GM12878 (cell line): ENCODE results near the gene OMG. TPM values are rescaled to one million over a fixed set of nuclear protein-coding genes. Genes with fewer than 3 reads are reported as not detected.

ENCODE experiments used
- ATAC-seq: fragments of 200-7000 bp; cut with Tn5 transposase; 3 replicates; pipeline ENCODE4 v1.9.1; 2020; ENCODE audit warnings: mild to moderate bottlenecking, moderate library complexity
- BruUV-seq: library from RNA; stranded (reverse); fragments of 400-500 nt; replicated peaks from 2 replicates; lab custom pipeline; 2021; lab: Mats Ljungman, UMichigan
- CTCF ChIA-PET: fragments of 300-600 bp; sonication (Branson Sonifier 250); formaldehyde crosslinking; extraction: SDS; loops from one replicate; lab custom pipeline; 2021; ENCODE audit warnings: inconsistent platforms; lab: Yijun Ruan, JAX
- POLR2A ChIA-PET: fragments of 350-600 bp; formaldehyde crosslinking; extraction: SDS; loops from one replicate; lab custom pipeline; 2021; ENCODE audit warnings: inconsistent platforms; lab: Charles Lee
- RAD21 ChIA-PET: fragments of 300-600 bp; sonication (Branson Sonifier 250); formaldehyde crosslinking; loops from one replicate; lab custom pipeline; 2023; ENCODE audit warnings: antibody characterized with exemption; ENCODE audit not compliant: unreplicated experiment; lab: Charles Lee
- SMC1A ChIA-PET: fragments of 300-600 bp; sonication (Branson Sonifier 250); formaldehyde crosslinking; loops from one replicate; lab custom pipeline; 2023; ENCODE audit not compliant: unreplicated experiment, uncharacterized antibody; lab: Charles Lee
- DNase-seq: peaks from one replicate; pipeline ENCODE4 v3.0.0-alpha.2; 2011; ENCODE audit warnings: low read depth, low spot score
- FAIRE-seq: peaks from 3 replicates; lab custom pipeline; 2011; peaks lifted over from hg19 to GRCh38; lab: Jason Lieb, UNC
- H2AFZ ChIP-seq: 2 replicates; pipeline ENCODE4 v1.6.0; 2011; ENCODE audit warnings: low read depth, low read length, control low read depth; ENCODE audit not compliant: control insufficient read depth
- H3K27ac ChIP-seq: 2 replicates; pipeline ENCODE4 v1.5.1; 2011; ENCODE audit warnings: control low read depth; ENCODE audit not compliant: control insufficient read depth, insufficient read depth
- H3K27me3 ChIP-seq, 2 experiments: replicated peaks in 1 of 2; 2 replicates each; pipeline versions ENCODE4 v1.6.0 to v1.6.1; 2011; ENCODE audit warnings: low read length in 1 of 2; ENCODE audit not compliant: control insufficient read depth in 2 of 2, insufficient read depth in 2 of 2
- H3K36me3 ChIP-seq, 2 experiments: 2 replicates each; pipeline ENCODE4 v1.5.1; 2011; ENCODE audit warnings: low read length in 1 of 2; ENCODE audit not compliant: control insufficient read depth in 2 of 2, insufficient read depth in 2 of 2
- H3K4me1 ChIP-seq: 2 replicates; pipeline ENCODE4 v1.6.1; 2011; ENCODE audit warnings: mild to moderate bottlenecking, low read length, moderate library complexity, mixed read lengths; ENCODE audit not compliant: control insufficient read depth, insufficient read depth
- H3K4me2 ChIP-seq: 2 replicates; pipeline ENCODE4 v1.6.0; 2011; ENCODE audit warnings: control low read depth; ENCODE audit not compliant: control insufficient read depth, insufficient read depth
- H3K4me3 ChIP-seq: fragments of 200-600 bp; sonication (generic); 2 replicates; pipeline ENCODE4 v1.5.1; 2016
- H3K79me2 ChIP-seq: 2 replicates; pipeline ENCODE4 v1.6.0; 2011; ENCODE audit warnings: low read length; ENCODE audit not compliant: control insufficient read depth, insufficient read depth
- H3K9ac ChIP-seq: 2 replicates; pipeline ENCODE4 v1.8.0; 2011; ENCODE audit warnings: low read length, control low read depth, mixed read lengths; ENCODE audit not compliant: control insufficient read depth, insufficient read depth
- H3K9me3 ChIP-seq: replicated peaks from 3 replicates; pipeline ENCODE4 v1.5.1; 2011; ENCODE audit warnings: mild to moderate bottlenecking, low read length; ENCODE audit not compliant: control insufficient read depth, insufficient read depth
- H4K20me1 ChIP-seq: 2 replicates; pipeline ENCODE4 v1.6.0; 2011; ENCODE audit not compliant: control insufficient read depth, insufficient read depth
- CEBPB ChIP-seq, 2 experiments: fragments of 150-350 bp in 1 of 2; IDR thresholded peaks; 2 replicates each; pipeline ENCODE4 v1.6.1; 2012 to 2014; ENCODE audit warnings: low read depth in 2 of 2, low read length in 2 of 2, borderline replicate concordance in 1 of 2, inconsistent platforms in 1 of 2
- PKNOX1 ChIP-seq: fragments of 450-650 bp; IDR thresholded peaks from 2 replicates; pipeline ENCODE4 v1.6.1; 2016; ENCODE audit warnings: mild to moderate bottlenecking
- ZNF622 ChIP-seq: fragments of 450-650 bp; IDR thresholded peaks from 2 replicates; pipeline ENCODE4 v1.6.1; 2017; ENCODE audit warnings: mild to moderate bottlenecking, inconsistent platforms
- ZNF687 ChIP-seq: fragments of 450-650 bp; IDR thresholded peaks from 2 replicates; pipeline ENCODE4 v1.6.1; 2017; ENCODE audit warnings: mild to moderate bottlenecking, moderate library complexity
- WGBS: methylation state at CpG from one replicate; pipeline ENCODE4 v1.1.6; 2016; ENCODE audit warnings: low lambda C conversion rate; ENCODE audit not compliant: insufficient replicate concordance, insufficient coverage; ENCODE audit errors: missing lambda C conversion rate; 5-methylcytosine and 5-hydroxymethylcytosine counted together
- in situ Hi-C: fragments of 300-500 bp; cut with MboI; formaldehyde crosslinking; loops from 9 replicates; pipeline ENCODE4 v1.14.3; 2018; ENCODE audit warnings: mixed read lengths
- intact Hi-C: fragments of 100-400 bp; cut with micrococcal nuclease; formaldehyde crosslinking; loops from one replicate; pipeline ENCODE4 v1.14.2; 2022; ENCODE audit not compliant: unreplicated experiment
- polyA plus RNA-seq, 11 experiments: library from polyadenylated mRNA; depleted of rRNA in 4 of 11; unstranded in 6 of 11; stranded (reverse) in 5 of 11; fragments of >200 nt; fragmentation: Nextera tagmentation in 4 of 11; fragmentation: Illumina TruSeq in 1 of 11; extraction: Ambion mirVana in 4 of 11; extraction: Trizol in 1 of 11; gene quantifications; 1 replicate in 1 of 11; 2 replicates in 10 of 11; pipeline versions ENCODE4 v1.2.1 to v1.2.3, GENCODE V29; 2011 to 2016; ENCODE audit warnings: inconsistent platforms in 2 of 11, missing spikeins in 2 of 11, low read depth in 1 of 11
- total RNA-seq, 4 experiments: library from RNA; depleted of rRNA in 3 of 4; stranded (reverse); fragments of >200 nt in 3 of 4; fragmentation: Illumina TruSeq in 1 of 4; extraction: Trizol in 1 of 4; gene quantifications; 2 replicates each; pipeline versions ENCODE4 v1.2.1 to v1.2.3, GENCODE V29; 2013 to 2021

Gene OMG
- total and polyA plus RNA-seq, 10 of the 15 experiments (the other 5 are each of a cell fraction or from before 2014, with no cell fraction given), result 0.09 to 0.96 (median 0.26) TPM

GRCh38 chr17:31321481-31321880 lies 24.4 kb upstream of the OMG start, which contains the start of gene EVI2A (continued):
- TF ChIP-seq ZNF687 (peak; percentile 49; the same call in 1 of the 2 replicates), PKNOX1 (peak; percentile 74), CEBPB (IDR thresholded peaks at IDR 0.05; ENCODE audit: borderline replicate concordance in 1 of 2, low read depth in 2 of 2, low read length in 2 of 2) (no peak)
- TF ChIP-seq, all 136 proteins: peak for 21

GRCh38 chr17:31320791-31321190 lies 23.8 kb upstream of the OMG start:
- H3K79me2 ChIP-seq, result peaks cover 56% of the 10 kb centered on the region
- 3% methylated on average over 1 of the region's 1 CpG for WGBS
- intact Hi-C loops (no loop called here), in situ Hi-C loops (no loop called here)
- H3K27me3 ChIP-seq, result no peaks in the 10 kb centered on the region
- peaks cover 7% of the 10 kb centered on the region for H3K4me1 ChIP-seq
- ChIA-PET RAD21 (interaction anchor here (0.6 to 3.3 kb wide), 6 partner anchors 8 to 70 kb away, joined by 3 to 39 read pairs (median 8); partner anchors contain the start of gene EVI2B), POLR2A (interaction anchor here (0.6 to 2.6 kb wide), 4 partner anchors 10 to 167 kb away, joined by 4 to 30 read pairs (median 5); no protein-coding TSS in a partner anchor), CTCF (interaction anchor here (1.5 to 3.5 kb wide), 2 partner anchors 11 to 71 kb away, joined by 4 to 21 read pairs; no protein-coding TSS in a partner anchor), SMC1A (interaction anchor here (0.8 to 9.5 kb wide), 7 partner anchors 12 to 315 kb away, joined by 3 to 101 read pairs (median 13); no protein-coding TSS in a partner anchor)
- peak overlapping the region; percentile 88 for H3K4me2 ChIP-seq
- H3K9ac ChIP-seq, result peak overlapping the region; percentile 54
- no peak for DNase-seq
- TF ChIP-seq ZNF622, result no peak
- no peak for FAIRE-seq
- peak overlapping the region; percentile 65 for H3K4me3 ChIP-seq
- no TSS peak for BruUV-seq
- peak; percentile 44 for ATAC-seq
- peak overlapping the region; percentile 95 for H3K27ac ChIP-seq
- H3K9me3 ChIP-seq, result no peaks in the 10 kb centered on the region
- no peak overlapping the region for H2AFZ ChIP-seq
- no peaks in the 10 kb centered on the region for H3K36me3 ChIP-seq
- no peaks in the 10 kb centered on the region for H4K20me1 ChIP-seq
